Measurements from ENCODE around the gene SETMAR. TPM values are rescaled to one million over a fixed set of nuclear protein-coding genes. Genes with fewer than 3 reads are reported as not detected.

Gene SETMAR
- polyA plus RNA-seq, 3 donors = 3.1 to 7.2 (median 3.5) TPM

- no peak for DNase-seq
- no peak overlapping the region for H3K9ac ChIP-seq (ENCODE audit: insufficient read depth, low read length, poor library complexity, severe bottlenecking)
- H3K27me3 Mint-ChIP-seq (ENCODE audit: low read depth in 3 of 3) = no peaks in the 10 kb centered on the region
- no peaks in the 10 kb centered on the region for H4K20me1 ChIP-seq (ENCODE audit: insufficient read depth, low read length)
- peaks cover 8 to 10% of the 10 kb centered on the region in 2 donors for H3K4me1 ChIP-seq (ENCODE audit: control insufficient read depth in 1 of 2, insufficient read depth in 2 of 2, low read length in 2 of 2)
- no peaks in the 10 kb centered on the region for H3K9me3 ChIP-seq (replicated peaks in 1 of 2; ENCODE audit: control insufficient read depth in 1 of 2, insufficient read depth in 1 of 2, low read length in 2 of 2)
- no peak overlapping the region for H3K4me2 ChIP-seq (replicated peaks; ENCODE audit: extremely low read depth, low read length, poor library complexity, severe bottlenecking)
- no peak overlapping the region for H3K4me3 ChIP-seq (replicated peaks in 1 of 3; ENCODE audit: low read depth in 2 of 3, low read length in 3 of 3)
- intact Hi-C loops (cut with micrococcal nuclease) = no loop called here
- no peaks in the 10 kb centered on the region for H3K27me3 ChIP-seq (ENCODE audit: control insufficient read depth in 2 of 2, insufficient read depth in 2 of 2, low read length in 2 of 2)
- H2AFZ ChIP-seq (ENCODE audit: insufficient read depth, low read depth, low read length, poor library complexity, severe bottlenecking) = no peak overlapping the region
- no peak overlapping the region for H3K4me3 Mint-ChIP-seq
- peaks cover 8 to 18% of the 10 kb centered on the region in 2 donors for H3K36me3 Mint-ChIP-seq
- H3K79me2 ChIP-seq (ENCODE audit: insufficient read depth, low read length) = no peaks in the 10 kb centered on the region
- H3K36me3 ChIP-seq (replicated peaks in 1 of 2; ENCODE audit: control insufficient read depth in 1 of 2, insufficient read depth in 2 of 2, low read length in 2 of 2) = peaks cover 0 to 6% of the 10 kb centered on the region in 2 donors
- H3K27ac ChIP-seq (ENCODE audit: low read depth in 1 of 2, low read length in 2 of 2) = no peak overlapping the region
- WGBS (ENCODE audit: insufficient coverage) = 81% methylated on average over 3 of the region's 5 CpGs
- H3K27ac Mint-ChIP-seq = no peak overlapping the region
- H3K4me1 Mint-ChIP-seq = peaks cover 10% of the 10 kb centered on the region
- peaks cover 0 to 2% (median 0%) of the 10 kb centered on the region in 7 donors for H3K9me3 Mint-ChIP-seq
- no peak for TF ChIP-seq CTCF (IDR thresholded peaks at IDR 0.05)
These were observed 32.8 kb downstream of the SETMAR start for GRCh38 chr3:4335840-4336562.

GRCh38 chr3:4336850-4337546 lies 33.8 kb downstream of the SETMAR start:
- Histone ChIP-seq H3K36me3 (replicated peaks in 1 of 2; ENCODE audit: control insufficient read depth in 1 of 2, insufficient read depth in 2 of 2, low read length in 2 of 2) (peaks cover 0 to 6% of the 10 kb centered on the region in 2 donors), H3K79me2 (ENCODE audit: insufficient read depth, low read length) (no peaks in the 10 kb centered on the region), H2AFZ (ENCODE audit: insufficient read depth, low read depth, low read length, poor library complexity, severe bottlenecking) (no peak overlapping the region), H3K9ac (ENCODE audit: insufficient read depth, low read length, poor library complexity, severe bottlenecking) (no peak overlapping the region), H3K27me3 (ENCODE audit: control insufficient read depth in 2 of 2, insufficient read depth in 2 of 2, low read length in 2 of 2) (no peaks in the 10 kb centered on the region), H3K4me3 (replicated peaks in 1 of 3; ENCODE audit: low read depth in 2 of 3, low read length in 3 of 3) (no peak overlapping the region), H4K20me1 (ENCODE audit: insufficient read depth, low read length) (no peaks in the 10 kb centered on the region), H3K4me2 (replicated peaks; ENCODE audit: extremely low read depth, low read length, poor library complexity, severe bottlenecking) (no peak overlapping the region), H3K27ac (ENCODE audit: low read depth in 1 of 2, low read length in 2 of 2) (no peak overlapping the region), H3K4me1 (ENCODE audit: control insufficient read depth in 1 of 2, insufficient read depth in 2 of 2, low read length in 2 of 2) (peaks cover 10% of the 10 kb centered on the region in 2 donors), H3K9me3 (replicated peaks in 1 of 2; ENCODE audit: control insufficient read depth in 1 of 2, insufficient read depth in 1 of 2, low read length in 2 of 2) (no peaks in the 10 kb centered on the region)
- WGBS (ENCODE audit: insufficient coverage) = 100% methylated on average over 3 of the region's 3 CpGs
- no peaks in the 10 kb centered on the region for H3K27me3 Mint-ChIP-seq (ENCODE audit: low read depth in 3 of 3)
- peaks cover 8 to 18% of the 10 kb centered on the region in 2 donors for H3K36me3 Mint-ChIP-seq
- no peak for TF ChIP-seq CTCF (IDR thresholded peaks at IDR 0.05)
- H3K4me3 Mint-ChIP-seq = no peak overlapping the region
- peaks cover 0 to 2% (median 0%) of the 10 kb centered on the region in 7 donors for H3K9me3 Mint-ChIP-seq
- H3K4me1 Mint-ChIP-seq = peaks cover 11% of the 10 kb centered on the region
- no peak overlapping the region for H3K27ac Mint-ChIP-seq
- no peak for DNase-seq
- intact Hi-C loops (cut with micrococcal nuclease) = no loop called here
